Measurements from ENCODE around the gene OBSL1. TPM values are rescaled to one million over a fixed set of nuclear protein-coding genes. Genes with fewer than 3 reads are reported as not detected.

OBSL1 gene
- total RNA-seq, 3 donors from 2014 or later = 69.2 to 91.9 (median 73.1) TPM

GRCh38 chr2:219591091-219591490, 19.8 kb upstream of the OBSL1 start:
- Histone ChIP-seq H3K27ac (no peak overlapping the region), H3K9me3 (no peaks in the 10 kb centered on the region), H3K36me3 (no peaks in the 10 kb centered on the region), H3K4me1 (no peaks in the 10 kb centered on the region), H3K4me3 (no peak overlapping the region), H3K27me3 (no peaks in the 10 kb centered on the region)
- no peak for DNase-seq (ENCODE audit: low spot score in 2 of 2)
- intact Hi-C loops (cut with DNase I; ENCODE audit: low total_unique reads) = no loop called here
- TF ChIP-seq CTCF (IDR thresholded peaks at IDR 0.05) (no peak), POLR2A (IDR thresholded peaks at IDR 0.05) (no peak), POLR2AphosphoS5 (IDR thresholded peaks at IDR 0.05) (no peak)

- no peak overlapping the region for H3K4me3 ChIP-seq
- H3K9me3 ChIP-seq = no peaks in the 10 kb centered on the region
- no peaks in the 10 kb centered on the region for H3K36me3 ChIP-seq
- TF ChIP-seq CTCF (IDR thresholded peaks at IDR 0.05) (no peak), POLR2A (IDR thresholded peaks at IDR 0.05) (no peak), POLR2AphosphoS5 (IDR thresholded peaks at IDR 0.05) (no peak)
- intact Hi-C loops (cut with DNase I; ENCODE audit: low total_unique reads) = no loop called here
- H3K27ac ChIP-seq = no peak overlapping the region
- DNase-seq (ENCODE audit: low spot score in 2 of 2) = no peak
- no peaks in the 10 kb centered on the region for H3K27me3 ChIP-seq
- H3K4me1 ChIP-seq = no peaks in the 10 kb centered on the region
Measured at GRCh38 chr2:219581346-219581745, 10.0 kb upstream of the OBSL1 start.

GRCh38 chr2:219578811-219579613, 7.7 kb upstream of the OBSL1 start:
- no peak overlapping the region for H3K4me3 ChIP-seq
- H3K4me1 ChIP-seq = no peaks in the 10 kb centered on the region
- TF ChIP-seq POLR2A (IDR thresholded peaks at IDR 0.05) (no peak), CTCF (IDR thresholded peaks at IDR 0.05) (no peak), POLR2AphosphoS5 (IDR thresholded peaks at IDR 0.05) (no peak)
- intact Hi-C loops (cut with DNase I; ENCODE audit: low total_unique reads) = no loop called here
- no peaks in the 10 kb centered on the region for H3K27me3 ChIP-seq
- no peaks in the 10 kb centered on the region for H3K9me3 ChIP-seq
- H3K27ac ChIP-seq = no peak overlapping the region
- no peak for DNase-seq (ENCODE audit: low spot score in 2 of 2)
- H3K36me3 ChIP-seq = no peaks in the 10 kb centered on the region

GRCh38 chr2:219576505-219577388, 5.4 kb upstream of the OBSL1 start:
- H3K27me3 ChIP-seq = no peaks in the 10 kb centered on the region
- intact Hi-C loops (cut with DNase I; ENCODE audit: low total_unique reads) = no loop called here
- no peak overlapping the region for H3K4me3 ChIP-seq
- H3K36me3 ChIP-seq = no peaks in the 10 kb centered on the region
- no peaks in the 10 kb centered on the region for H3K4me1 ChIP-seq
- no peaks in the 10 kb centered on the region for H3K9me3 ChIP-seq
- no peak overlapping the region for H3K27ac ChIP-seq
- no peak for DNase-seq (ENCODE audit: low spot score in 2 of 2)
- TF ChIP-seq POLR2A (IDR thresholded peaks at IDR 0.05) = no peak
- TF ChIP-seq POLR2AphosphoS5 (IDR thresholded peaks at IDR 0.05) = no peak

- intact Hi-C loops (cut with DNase I; ENCODE audit: low total_unique reads) = no loop called here
- no peaks in the 10 kb centered on the region for H3K27me3 ChIP-seq
- DNase-seq (ENCODE audit: low spot score in 2 of 2) = no peak
- H3K9me3 ChIP-seq = no peaks in the 10 kb centered on the region
- TF ChIP-seq POLR2AphosphoS5 (IDR thresholded peaks at IDR 0.05) (no peak), CTCF (IDR thresholded peaks at IDR 0.05) (no peak), POLR2A (IDR thresholded peaks at IDR 0.05) (no peak)
- no peaks in the 10 kb centered on the region for H3K4me1 ChIP-seq
- H3K36me3 ChIP-seq = no peaks in the 10 kb centered on the region
- H3K27ac ChIP-seq = no peak overlapping the region
- H3K4me3 ChIP-seq = no peak overlapping the region
Measured at GRCh38 chr2:219575566-219576504, 4.5 kb upstream of the OBSL1 start.
